Activated CD4-positive, alpha-beta T cell treated with anti-CD3 and anti-CD28 coated beads, Interleukin-2, amount 50 U/mL, for 16 hours (primary cell): ENCODE data around the gene LRRC51.

Source experiments
- DNase-seq: peaks from one replicate; pipeline ENCODE4 v3.0.0-alpha.2; 2020

Gene LRRC51

GRCh38 chr11:72072348-72072747 is 8.3 kb upstream of the LRRC51 start:
- no peak for DNase-seq

GRCh38 chr11:72075109-72075508 is 5.5 kb upstream of the LRRC51 start:
- DNase-seq: no peak

GRCh38 chr11:72075756-72076155 is 4.9 kb upstream of the LRRC51 start:
- DNase-seq: no peak

- no peak for DNase-seq
Observed at GRCh38 chr11:72078477-72078876, 2.2 kb upstream of the LRRC51 start.

GRCh38 chr11:72079819-72080325 is 778 bp upstream of the LRRC51 start:
- DNase-seq: no peak

GRCh38 chr11:72081184-72081644 is 564 bp downstream of the LRRC51 start:
- no peak for DNase-seq

- no peak for DNase-seq
Observed at GRCh38 chr11:72081821-72082453, 1.3 kb downstream of the LRRC51 start.

- no peak for DNase-seq
Observed at GRCh38 chr11:72083414-72083813, 2.8 kb downstream of the LRRC51 start.

- DNase-seq: no peak
Observed at GRCh38 chr11:72084076-72084475, 3.4 kb downstream of the LRRC51 start.

GRCh38 chr11:72084965-72085364 is 4.3 kb downstream of the LRRC51 start:
- no peak for DNase-seq

- DNase-seq: no peak
Observed at GRCh38 chr11:72085621-72086351, 5.1 kb downstream of the LRRC51 start.

GRCh38 chr11:72088076-72088808 is 7.6 kb downstream of the LRRC51 start:
- DNase-seq: no peak

- DNase-seq: peak; percentile 61
Observed at GRCh38 chr11:72091292-72091691, 10.6 kb downstream of the LRRC51 start.

GRCh38 chr11:72098741-72099140 is 18.1 kb downstream of the LRRC51 start:
- no peak for DNase-seq

GRCh38 chr11:72100009-72100408 is 19.4 kb downstream of the LRRC51 start:
- no peak for DNase-seq

- no peak for DNase-seq
Observed at GRCh38 chr11:72100462-72100861, 19.8 kb downstream of the LRRC51 start.

GRCh38 chr11:72102162-72102561 is 21.5 kb downstream of the LRRC51 start:
- no peak for DNase-seq

- DNase-seq: no peak
Observed at GRCh38 chr11:72102631-72102945, 21.9 kb downstream of the LRRC51 start.

- peak; percentile 99 for DNase-seq
Observed at GRCh38 chr11:72102946-72103753, 22.5 kb downstream of the LRRC51 start, which contains the start of gene LAMTOR1. LAMTOR1 (minus strand) TSS chr11:72103297; CDS start chr11:72103224, 73 bp downstream.

- no peak for DNase-seq
Observed at GRCh38 chr11:72103754-72104167, 23.1 kb downstream of the LRRC51 start.

- DNase-seq: no peak
Observed at GRCh38 chr11:72105888-72106287, 25.2 kb downstream of the LRRC51 start, which contains the start of gene TOMT. TOMT (plus strand) TSS chr11:72105924; CDS start chr11:72105952, 28 bp downstream.

GRCh38 chr11:72111300-72112142 is 30.9 kb downstream of the LRRC51 start:
- no peak for DNase-seq
